Measurements from ENCODE around the gene TMOD4.

The TMOD4 gene

DNA sequence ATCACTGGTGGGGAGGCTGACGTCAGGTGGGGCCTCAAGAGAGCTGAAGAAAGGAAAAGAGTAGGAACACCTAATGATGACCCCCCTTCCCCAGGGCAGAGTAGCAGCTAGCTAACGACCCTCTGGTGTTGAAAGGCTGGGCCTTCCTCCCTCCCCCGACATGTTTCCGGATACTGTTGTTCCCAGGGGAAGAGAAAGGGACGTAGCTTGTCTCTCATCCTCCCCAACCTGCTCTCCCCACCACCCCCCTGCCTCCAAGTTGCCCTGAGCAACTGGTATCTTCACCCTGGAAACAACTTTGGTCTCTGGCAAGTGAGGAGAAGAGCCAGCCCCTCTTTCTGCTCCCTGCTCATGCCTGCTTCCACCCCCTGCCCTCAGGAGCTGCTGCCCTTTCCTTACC lies 31.8 kb downstream of the TMOD4 start:
- H3K4me3 ChIP-seq (replicated peaks; ENCODE audit: insufficient read depth, low read length), result no peak overlapping the region
- TF ChIP-seq REST (IDR thresholded peaks at IDR 0.05; ENCODE audit: insufficient replicate concordance, low read depth), result no peak
- TF ChIP-seq SPI1 (IDR thresholded peaks at IDR 0.05; ENCODE audit: borderline replicate concordance, low read depth), result no peak
- TF ChIP-seq GABPA (IDR thresholded peaks at IDR 0.05; ENCODE audit: low read depth), result no peak
- TF ChIP-seq, protein P1, sequence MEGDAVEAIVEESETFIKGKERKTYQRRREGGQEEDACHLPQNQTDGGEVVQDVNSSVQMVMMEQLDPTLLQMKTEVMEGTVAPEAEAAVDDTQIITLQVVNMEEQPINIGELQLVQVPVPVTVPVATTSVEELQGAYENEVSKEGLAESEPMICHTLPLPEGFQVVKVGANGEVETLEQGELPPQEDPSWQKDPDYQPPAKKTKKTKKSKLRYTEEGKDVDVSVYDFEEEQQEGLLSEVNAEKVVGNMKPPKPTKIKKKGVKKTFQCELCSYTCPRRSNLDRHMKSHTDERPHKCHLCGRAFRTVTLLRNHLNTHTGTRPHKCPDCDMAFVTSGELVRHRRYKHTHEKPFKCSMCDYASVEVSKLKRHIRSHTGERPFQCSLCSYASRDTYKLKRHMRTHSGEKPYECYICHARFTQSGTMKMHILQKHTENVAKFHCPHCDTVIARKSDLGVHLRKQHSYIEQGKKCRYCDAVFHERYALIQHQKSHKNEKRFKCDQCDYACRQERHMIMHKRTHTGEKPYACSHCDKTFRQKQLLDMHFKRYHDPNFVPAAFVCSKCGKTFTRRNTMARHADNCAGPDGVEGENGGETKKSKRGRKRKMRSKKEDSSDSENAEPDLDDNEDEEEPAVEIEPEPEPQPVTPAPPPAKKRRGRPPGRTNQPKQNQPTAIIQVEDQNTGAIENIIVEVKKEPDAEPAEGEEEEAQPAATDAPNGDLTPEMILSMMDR (IDR thresholded peaks at IDR 0.05; ENCODE audit: insufficient read depth, low read length), result no peak
- no peak for TF ChIP-seq POLR2AphosphoS5 (IDR thresholded peaks at IDR 0.05; ENCODE audit: low read depth)
- DNase-seq (ENCODE audit: low read depth in 1 of 2, low spot score in 1 of 2), result no peak
- no peak overlapping the region for H3K27ac ChIP-seq (replicated peaks)
- peaks cover 16% of the 10 kb centered on the region for H3K27me3 ChIP-seq (ENCODE audit: insufficient read depth, poor library complexity, severe bottlenecking)

DNA sequence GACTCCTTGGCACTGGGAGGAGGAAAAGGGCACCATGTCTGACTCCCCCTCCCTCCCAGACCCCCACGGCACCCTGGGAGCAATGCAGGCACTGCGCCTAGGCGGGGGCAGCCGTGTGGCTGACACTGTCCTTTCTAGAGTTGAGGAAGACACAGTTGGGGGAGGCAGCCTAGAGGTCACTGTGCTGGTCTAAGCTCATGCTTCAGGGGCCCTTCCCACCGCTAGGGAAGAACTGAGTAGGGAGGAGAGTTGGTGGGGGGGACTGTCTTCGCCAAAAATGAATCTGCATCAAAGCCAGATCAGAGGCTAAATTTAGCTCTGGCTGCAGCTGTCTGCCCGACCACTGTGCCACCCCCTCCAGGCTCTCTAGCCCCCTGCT lies 32.7 kb downstream of the TMOD4 start:
- no peak overlapping the region for H3K4me3 ChIP-seq (replicated peaks; ENCODE audit: insufficient read depth, low read length)
- H3K27ac ChIP-seq (replicated peaks), result no peak overlapping the region
- peaks cover 16% of the 10 kb centered on the region for H3K27me3 ChIP-seq (ENCODE audit: insufficient read depth, poor library complexity, severe bottlenecking)
- TF ChIP-seq SPI1 (IDR thresholded peaks at IDR 0.05; ENCODE audit: borderline replicate concordance, low read depth) (no peak), GABPA (IDR thresholded peaks at IDR 0.05; ENCODE audit: low read depth) (no peak), REST (IDR thresholded peaks at IDR 0.05; ENCODE audit: insufficient replicate concordance, low read depth) (no peak), POLR2AphosphoS5 (IDR thresholded peaks at IDR 0.05; ENCODE audit: low read depth) (no peak)
- TF ChIP-seq, protein P1 (IDR thresholded peaks at IDR 0.05; ENCODE audit: insufficient read depth, low read length), result no peak
- no peak for DNase-seq (ENCODE audit: low read depth in 1 of 2, low spot score in 1 of 2)

- Histone ChIP-seq H3K27me3 (ENCODE audit: insufficient read depth, poor library complexity, severe bottlenecking) (peaks cover 16% of the 10 kb centered on the region), H3K4me3 (replicated peaks; ENCODE audit: insufficient read depth, low read length) (no peak overlapping the region), H3K27ac (replicated peaks) (no peak overlapping the region)
- no peak for DNase-seq (ENCODE audit: low read depth in 1 of 2, low spot score in 1 of 2)
- TF ChIP-seq REST (IDR thresholded peaks at IDR 0.05; ENCODE audit: insufficient replicate concordance, low read depth) (no peak), GABPA (IDR thresholded peaks at IDR 0.05; ENCODE audit: low read depth) (no peak), POLR2AphosphoS5 (IDR thresholded peaks at IDR 0.05; ENCODE audit: low read depth) (no peak), SPI1 (IDR thresholded peaks at IDR 0.05; ENCODE audit: borderline replicate concordance, low read depth) (no peak)
- TF ChIP-seq, protein P1 (IDR thresholded peaks at IDR 0.05; ENCODE audit: insufficient read depth, low read length), result no peak
Measured at GRCh38 chr1:151142411-151143056, 33.2 kb downstream of the TMOD4 start.

Data from HL-60 (cell line).